GM13977 (cell line): ENCODE measurements around the gene TCERG1L.

Experiments
- DNase-seq: peaks from one replicate; pipeline ENCODE4 v3.0.0; 2012; ENCODE audit warnings: low spot score
- CTCF ChIP-seq: IDR thresholded peaks from 2 replicates; pipeline ENCODE4 v1.5.1; 2012; ENCODE audit warnings: mild to moderate bottlenecking, control low read depth; ENCODE audit not compliant: insufficient read depth; ENCODE audit errors: extremely low read depth, missing control alignments
- in situ Hi-C: fragments of 300-500 bp; cut with MboI; formaldehyde crosslinking; loops from one replicate; pipeline ENCODE4 v1.12.0; 2022; ENCODE audit warnings: low sequenced_read_pairs, low pct_unique_long_range_greater_than_20kb, mixed read lengths, inconsistent platforms; ENCODE audit not compliant: unreplicated experiment

TCERG1L gene

GRCh38 chr10:131059881-131060280 is 251.6 kb downstream of the TCERG1L start:
- no peak for DNase-seq
- in situ Hi-C loops = no loop called here
- TF ChIP-seq CTCF = no peak

GRCh38 chr10:131058799-131059198 is 252.7 kb downstream of the TCERG1L start:
- in situ Hi-C loops = no loop called here
- TF ChIP-seq CTCF = no peak
- no peak for DNase-seq

GRCh38 chr10:131056781-131057180 is 254.7 kb downstream of the TCERG1L start:
- in situ Hi-C loops = no loop called here
- DNase-seq = no peak
- no peak for TF ChIP-seq CTCF

- in situ Hi-C loops = no loop called here
- DNase-seq = no peak
- no peak for TF ChIP-seq CTCF
These were observed 255.4 kb downstream of the TCERG1L start for GRCh38 chr10:131056091-131056579.

- in situ Hi-C loops = no loop called here
- TF ChIP-seq CTCF = no peak
- DNase-seq = no peak
These were observed 256.1 kb downstream of the TCERG1L start for GRCh38 chr10:131055437-131055836.

GRCh38 chr10:131053192-131053591 is 258.3 kb downstream of the TCERG1L start:
- no peak for DNase-seq
- TF ChIP-seq CTCF = no peak
- in situ Hi-C loops = no loop called here
